Stimulated activated CD4-positive, alpha-beta T cell treated with anti-CD3 and anti-CD28 coated beads, Interleukin-1b, Interleukin-23, amount 100 ng/mL, for 24 hours (primary cell): Measurements from ENCODE around the gene SEMA3A.

Source experiments
- DNase-seq, 4 experiments: peaks; one replicate each; pipeline ENCODE4 v3.0.0-alpha.2; 2020; ENCODE audit warnings: low read depth in 4 of 4, low spot score in 1 of 4

The SEMA3A gene

GRCh38 chr7:84196084-84196503 is 1.5 kb upstream of the SEMA3A start:
- no peak for DNase-seq

DNA sequence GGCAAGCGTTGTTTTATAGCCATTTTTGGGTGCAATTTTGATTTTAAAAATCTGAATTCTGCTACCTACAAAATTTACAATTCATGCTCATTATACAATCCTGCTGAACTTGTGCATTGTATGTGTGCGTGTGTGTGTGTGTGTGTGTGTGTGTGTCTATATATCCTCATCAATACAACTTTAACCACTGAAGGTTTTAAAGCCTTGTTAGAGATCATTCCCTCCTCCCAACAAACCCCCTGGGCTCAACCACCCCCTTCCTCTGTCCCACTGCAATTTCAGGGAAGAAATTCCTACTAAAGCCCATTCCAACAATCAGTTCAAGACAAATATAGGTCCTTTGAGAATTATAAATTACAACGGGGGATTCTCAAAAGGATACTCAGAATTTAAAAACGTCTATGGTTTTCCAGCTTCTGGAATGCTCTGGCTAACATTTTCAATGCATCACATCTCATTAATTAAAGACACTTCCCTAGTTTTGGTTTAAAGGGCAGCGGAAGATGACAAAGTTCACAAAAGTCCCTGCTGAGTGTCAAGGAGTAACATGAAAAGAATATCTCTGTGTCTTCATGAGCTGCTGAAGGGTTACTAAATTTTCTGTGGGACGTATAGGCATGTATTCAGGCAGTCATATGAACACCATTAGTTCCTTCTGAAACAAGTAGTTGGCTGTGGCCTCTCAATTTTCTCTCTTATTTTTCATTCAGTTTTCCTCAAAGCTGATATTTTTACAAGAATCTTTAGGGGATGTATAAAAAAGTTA is 889 bp upstream of the SEMA3A start:
- DNase-seq, result no peak

DNA sequence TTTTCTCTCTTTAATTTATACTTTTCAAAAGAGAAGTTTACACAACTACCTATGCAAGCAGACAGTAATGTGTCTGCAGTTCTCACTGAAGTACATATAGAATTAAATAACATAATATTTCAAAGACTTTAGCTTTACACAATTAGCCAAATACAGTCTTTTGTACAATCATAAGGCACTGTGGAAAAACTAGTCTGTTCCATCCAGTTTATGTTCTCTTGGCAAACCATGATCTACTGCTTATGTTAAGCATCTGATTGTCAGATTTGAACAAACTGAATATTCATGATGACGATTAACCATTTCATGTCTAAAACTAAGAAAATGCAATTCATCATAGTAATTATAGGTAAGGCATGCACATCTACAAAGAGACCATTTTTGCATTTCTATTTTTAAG is 842 bp downstream of the SEMA3A start:
- DNase-seq, result no peak

GRCh38 chr7:84191842-84192241 is 2.7 kb downstream of the SEMA3A start:
- no peak for DNase-seq

DNA sequence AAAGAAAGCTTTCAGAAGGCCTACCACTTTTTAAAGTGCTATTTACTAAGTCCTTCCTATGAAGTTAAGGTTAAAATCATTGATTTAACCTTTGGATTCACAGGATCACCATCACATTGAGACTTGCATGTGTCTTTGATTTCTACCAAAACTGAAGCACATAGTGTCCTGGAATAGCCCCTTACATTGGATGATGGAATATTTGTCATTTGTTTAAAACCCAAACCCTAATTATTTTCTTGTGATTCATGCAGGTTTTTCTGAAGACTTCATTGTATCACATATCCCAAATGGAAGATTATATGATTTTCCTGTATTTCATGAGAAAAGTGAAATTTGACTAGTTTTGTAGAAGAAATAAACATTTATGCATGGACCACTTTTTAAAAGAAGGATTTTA is 3.3 kb downstream of the SEMA3A start:
- DNase-seq, result no peak

- no peak for DNase-seq
Observed at GRCh38 chr7:84190016-84190705, 4.4 kb downstream of the SEMA3A start.

DNA sequence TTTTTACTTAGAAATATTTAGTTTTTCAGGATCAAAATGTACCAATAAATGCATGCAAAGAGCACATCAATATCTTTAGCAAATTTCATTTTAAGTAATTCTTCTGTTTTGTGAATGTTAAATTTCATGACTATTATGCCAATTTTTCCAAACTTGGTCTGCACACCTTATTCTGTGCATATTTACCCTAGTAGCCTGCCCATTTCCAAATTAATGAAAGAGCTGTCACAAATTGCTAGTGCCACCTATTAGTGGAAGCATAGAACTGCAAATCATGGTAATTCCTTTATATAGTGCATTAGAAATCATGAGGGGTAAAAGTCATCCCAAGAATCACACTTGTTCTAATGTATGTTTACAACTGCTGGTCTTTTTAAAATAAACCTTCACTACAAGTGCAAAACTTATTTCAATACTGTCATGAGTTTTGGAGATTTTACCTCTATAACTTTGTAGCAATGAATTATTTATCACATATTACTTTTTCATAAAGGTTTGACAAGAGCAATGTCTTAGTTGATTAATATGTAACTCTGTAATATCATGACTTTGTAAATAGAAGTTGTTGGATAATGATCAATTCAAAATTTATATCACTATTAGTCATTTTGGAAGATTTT is 5.7 kb downstream of the SEMA3A start:
- no peak for DNase-seq

- no peak for DNase-seq
Observed at GRCh38 chr7:84187813-84188510, 6.6 kb downstream of the SEMA3A start.

- DNase-seq, result no peak
Observed at GRCh38 chr7:84187087-84187805, 7.3 kb downstream of the SEMA3A start.

- no peak for DNase-seq
Observed at GRCh38 chr7:84183741-84184140, 10.8 kb downstream of the SEMA3A start.

- no peak for DNase-seq
Observed at GRCh38 chr7:84182301-84182700, 12.3 kb downstream of the SEMA3A start.

DNA sequence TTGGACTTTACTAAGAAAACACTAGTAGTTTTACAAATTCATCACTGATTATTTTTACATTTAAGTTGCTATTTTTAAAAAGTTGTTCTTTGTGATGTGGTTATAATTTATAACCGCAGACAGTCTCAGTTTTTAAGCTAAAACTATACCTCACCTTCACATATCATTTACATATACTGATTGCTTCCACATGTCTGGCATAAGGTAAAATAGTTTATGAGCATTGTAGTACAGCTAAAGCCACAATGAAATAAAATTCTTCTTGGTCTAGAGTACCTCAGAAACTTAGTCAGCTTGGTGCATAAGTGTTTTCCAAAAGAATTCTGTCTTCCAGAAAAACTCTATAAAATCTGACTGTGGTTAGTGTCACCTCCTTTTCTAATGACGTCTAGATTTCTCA is 13.0 kb downstream of the SEMA3A start:
- no peak for DNase-seq

- DNase-seq, result no peak
Observed at GRCh38 chr7:84177758-84178412, 16.7 kb downstream of the SEMA3A start.

- no peak for DNase-seq
Observed at GRCh38 chr7:84176716-84177115, 17.9 kb downstream of the SEMA3A start.

DNA sequence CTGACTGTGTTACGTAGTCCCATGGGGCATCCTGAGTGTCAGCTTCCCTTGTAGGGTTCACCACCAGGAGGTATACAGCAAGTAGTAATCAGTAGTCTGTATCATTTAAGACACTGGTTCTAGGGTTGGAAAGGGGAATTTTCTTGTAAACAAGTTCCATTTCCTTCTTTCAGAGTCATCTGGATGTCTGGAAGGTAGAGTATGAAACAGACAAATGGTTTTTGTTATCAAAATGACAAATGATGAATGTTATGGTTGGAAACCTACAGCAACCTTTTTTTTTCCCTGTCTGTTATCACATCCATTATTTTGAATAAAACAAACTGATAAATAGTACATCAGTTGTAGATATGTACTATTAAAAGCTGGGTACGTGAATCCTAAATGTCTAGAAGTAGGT is 19.1 kb downstream of the SEMA3A start:
- DNase-seq, result no peak

DNA sequence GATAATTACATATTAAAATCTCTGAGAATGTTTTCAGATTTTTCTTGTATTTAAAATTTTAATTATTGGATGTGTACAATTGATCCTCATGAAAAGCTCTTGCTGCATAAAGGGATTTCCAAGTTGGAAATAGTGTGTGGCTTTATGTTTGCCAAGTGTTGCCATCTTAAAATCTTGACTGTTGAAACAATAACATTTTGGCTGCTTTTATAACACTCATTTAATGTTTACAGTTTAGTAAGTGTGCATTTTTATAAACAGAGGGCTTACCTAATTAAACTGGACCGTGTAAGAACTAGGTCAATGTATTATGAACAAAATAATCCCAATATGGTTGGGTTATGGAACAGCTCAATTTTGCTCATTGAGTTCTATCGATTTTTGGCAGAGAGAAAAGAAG is 23.9 kb downstream of the SEMA3A start:
- no peak for DNase-seq

DNA sequence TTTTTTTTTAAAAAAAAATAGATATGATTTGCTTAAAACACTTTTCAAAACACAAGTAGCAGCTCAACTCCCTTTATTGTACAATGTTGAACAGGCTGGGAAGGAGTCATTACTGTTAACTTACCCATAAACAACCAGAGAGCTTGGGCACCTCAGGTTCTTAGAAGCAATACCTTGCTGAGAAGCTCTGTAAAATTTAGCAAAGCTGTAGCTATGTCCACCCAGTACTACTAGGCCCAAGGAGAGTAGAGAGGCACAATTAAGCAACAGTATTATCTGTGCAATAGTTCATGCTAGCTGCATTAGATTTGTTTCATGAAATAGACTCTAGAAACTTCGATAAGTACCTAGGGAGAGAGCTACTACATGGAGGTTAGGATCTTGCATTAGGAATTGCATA is 32.0 kb downstream of the SEMA3A start:
- no peak for DNase-seq

DNA sequence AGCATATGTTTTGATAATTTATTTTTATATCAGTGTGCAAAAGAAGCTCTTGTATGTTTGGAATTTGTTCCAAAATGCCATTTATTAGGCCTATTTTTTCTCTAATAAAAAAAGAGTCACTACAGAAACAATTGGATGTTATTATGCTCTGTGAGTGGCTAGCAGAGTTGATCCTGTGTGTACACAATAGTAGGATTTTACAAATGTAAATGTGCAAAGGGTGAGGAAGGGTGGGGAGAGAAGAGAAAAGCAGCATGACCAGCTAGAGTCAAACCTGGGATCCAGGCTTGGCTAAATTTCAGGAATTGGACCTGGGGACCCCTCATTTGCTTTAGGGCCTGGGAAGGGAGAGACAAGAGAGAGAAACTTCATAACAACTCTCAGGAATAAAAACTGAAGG is 32.5 kb downstream of the SEMA3A start:
- DNase-seq, result no peak

GRCh38 chr7:84161398-84161797 is 33.2 kb downstream of the SEMA3A start:
- DNase-seq, result no peak

DNA sequence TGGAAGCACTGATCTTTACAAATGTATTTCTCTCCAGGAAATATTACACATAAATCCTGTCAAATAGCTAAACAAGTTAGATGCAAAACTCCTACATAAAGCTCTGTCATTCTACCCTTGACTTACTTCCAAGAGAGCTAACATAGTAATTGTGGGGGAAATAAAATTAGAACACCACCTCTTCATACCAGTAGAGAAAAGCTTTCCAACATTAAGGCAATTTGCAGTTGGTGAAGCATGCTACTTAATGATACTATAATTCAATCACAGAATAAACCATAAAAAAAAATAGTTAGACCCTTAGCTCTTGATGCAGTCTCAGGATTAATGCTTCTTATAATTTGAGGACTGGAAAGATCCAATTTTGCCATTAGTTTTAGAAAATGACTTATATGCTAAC is 35.2 kb downstream of the SEMA3A start:
- DNase-seq, result no peak

GRCh38 chr7:84157171-84157570 is 37.4 kb downstream of the SEMA3A start:
- no peak for DNase-seq
